Colonic mucosa (tissue), 4 donors: Measurements from ENCODE around the gene UGGT1. TPM values are rescaled to one million over a fixed set of nuclear protein-coding genes. Genes with fewer than 3 reads are reported as not detected.

Experiments used
- DNase-seq: peaks from one replicate; pipeline ENCODE4 v3.0.0-alpha.2; 2020
- H3K27ac ChIP-seq: fragments of 200-600 bp; one replicate; pipeline ENCODE4 v1.8.0; 2021
- H3K27me3 ChIP-seq: fragments of 200-600 bp; one replicate; pipeline ENCODE4 v1.8.0; 2021
- H3K36me3 ChIP-seq: fragments of 200-600 bp; one replicate; pipeline ENCODE4 v1.8.0; 2021
- H3K4me1 ChIP-seq: fragments of 200-600 bp; one replicate; pipeline ENCODE4 v1.8.0; 2021; ENCODE audit warnings: mild to moderate bottlenecking
- H3K4me3 ChIP-seq: fragments of 200-600 bp; one replicate; pipeline ENCODE4 v1.8.0; 2021
- H3K9ac ChIP-seq, 2 donors: one replicate each; pipeline ENCODE4 v1.7.0; 2013; ENCODE audit warnings: control low read depth in 2 of 2, low read depth in 2 of 2, low read length in 2 of 2
- H3K9me3 ChIP-seq: fragments of 200-600 bp; one replicate; pipeline ENCODE4 v1.8.0; 2021
- CTCF ChIP-seq: fragments of 200-600 bp; IDR thresholded peaks from one replicate; pipeline ENCODE4 v1.8.0; 2022; ENCODE audit warnings: antibody characterized with exemption, mild to moderate bottlenecking
- intact Hi-C: fragments of 100-400 bp; cut with DNase I; formaldehyde crosslinking; loops from one replicate; pipeline ENCODE4 v1.14.1; 2022
- total RNA-seq, 2 donors: library from RNA; stranded (reverse); fragmentation: NEBNext Ultra II Directional in 1 of 2; extraction: Animal tissue kit (Norgen Biotek cat#: 25700) in 1 of 2; gene quantifications; one replicate each; pipeline ENCODE4 v1.2.1, GENCODE V29; 2021
- donor health status: healthy.
- donor health status: DM: no; HTN: no; CAD: no.
- donor health status: DM: no; HTN: no; CAD: no.

Gene UGGT1
- total RNA-seq, 2 donors from 2014 or later, result 41.7 to 56.0 TPM

- no peak overlapping the region for H3K27ac ChIP-seq
- H3K4me1 ChIP-seq, result no peaks in the 10 kb centered on the region
- no peak overlapping the region for H3K4me3 ChIP-seq
- no peaks in the 10 kb centered on the region for H3K9me3 ChIP-seq
- no peaks in the 10 kb centered on the region for H3K27me3 ChIP-seq
- no peak for DNase-seq
- no peak overlapping the region for H3K9ac ChIP-seq
- H3K36me3 ChIP-seq, result no peaks in the 10 kb centered on the region
- TF ChIP-seq CTCF, result no peak
- intact Hi-C loops, result no loop called here
Measured at GRCh38 chr2:128103407-128103806, 12.4 kb downstream of the UGGT1 start.

GRCh38 chr2:128105072-128105471, 14.1 kb downstream of the UGGT1 start:
- Histone ChIP-seq H3K9ac (no peak overlapping the region), H3K27ac (no peak overlapping the region), H3K9me3 (no peaks in the 10 kb centered on the region), H3K27me3 (no peaks in the 10 kb centered on the region), H3K4me1 (no peaks in the 10 kb centered on the region), H3K36me3 (peaks cover 7% of the 10 kb centered on the region), H3K4me3 (no peak overlapping the region)
- no peak for DNase-seq
- intact Hi-C loops, result no loop called here
- TF ChIP-seq CTCF, result no peak

- Histone ChIP-seq H3K27me3 (no peaks in the 10 kb centered on the region), H3K9me3 (no peaks in the 10 kb centered on the region), H3K4me3 (no peak overlapping the region), H3K27ac (no peak overlapping the region), H3K36me3 (peaks cover 7% of the 10 kb centered on the region), H3K9ac (no peak overlapping the region), H3K4me1 (no peaks in the 10 kb centered on the region)
- DNase-seq, result no peak
- no peak for TF ChIP-seq CTCF
- intact Hi-C loops, result no loop called here
Measured at GRCh38 chr2:128108166-128108565, 17.2 kb downstream of the UGGT1 start.

GRCh38 chr2:128109243-128109642, 18.2 kb downstream of the UGGT1 start:
- no peak overlapping the region for H3K27ac ChIP-seq
- intact Hi-C loops, result no loop called here
- peaks cover 7% of the 10 kb centered on the region for H3K36me3 ChIP-seq
- no peaks in the 10 kb centered on the region for H3K4me1 ChIP-seq
- DNase-seq, result no peak
- H3K9me3 ChIP-seq, result no peaks in the 10 kb centered on the region
- no peak overlapping the region for H3K9ac ChIP-seq
- H3K27me3 ChIP-seq, result no peaks in the 10 kb centered on the region
- H3K4me3 ChIP-seq, result no peak overlapping the region
- no peak for TF ChIP-seq CTCF

GRCh38 chr2:128115921-128116623, 25.1 kb downstream of the UGGT1 start:
- Histone ChIP-seq H3K36me3 (peaks cover 14% of the 10 kb centered on the region), H3K9me3 (no peaks in the 10 kb centered on the region), H3K4me3 (no peak overlapping the region), H3K9ac (no peak overlapping the region), H3K4me1 (no peaks in the 10 kb centered on the region), H3K27me3 (no peaks in the 10 kb centered on the region), H3K27ac (no peak overlapping the region)
- no peak for TF ChIP-seq CTCF
- no peak for DNase-seq
- intact Hi-C loops, result no loop called here
